ENCODE measurements around the gene TRIP13. TPM values are rescaled to one million over a fixed set of nuclear protein-coding genes. Genes with fewer than 3 reads are reported as not detected.
"Not testable (repeated sequence)": the region's sequence is repeated elsewhere in the genome, so short reads cannot be mapped to it uniquely, and the experiment has no call there.

Gene TRIP13
- total and polyA plus RNA-seq, 4 donors = 2.7 to 6.2 (median 3.2) TPM

GRCh38 chr5:914612-915011 lies 21.9 kb downstream of the TRIP13 start:
- H3K4me3 ChIP-seq = no peak overlapping the region
- no peaks in the 10 kb centered on the region for H3K27me3 ChIP-seq (ENCODE audit: control insufficient read depth in 3 of 3, insufficient read depth in 3 of 3, low read length in 2 of 3)
- H3K27ac ChIP-seq (ENCODE audit: low read depth in 1 of 2, low read length in 1 of 2) = no peak overlapping the region
- DNase-seq (no peak), ATAC-seq (ENCODE audit: insufficient read depth, low FRiP score) (no peak)
- H3K9ac ChIP-seq (ENCODE audit: insufficient read depth in 1 of 2, low read length in 2 of 2) = no peak overlapping the region
- peaks cover 0 to 7% (median 3%) of the 10 kb centered on the region in 4 donors for H3K36me3 ChIP-seq (ENCODE audit: control insufficient read depth in 4 of 4, insufficient read depth in 4 of 4, low read length in 4 of 4)
- H3K4me1 ChIP-seq (ENCODE audit: control insufficient read depth in 5 of 5, insufficient read depth in 5 of 5, low read length in 5 of 5) = no peaks in the 10 kb centered on the region
- 88 to 90% methylated on average over 7 of the region's 7 CpGs for WGBS, 2 donors
- TF ChIP-seq, protein P1, sequence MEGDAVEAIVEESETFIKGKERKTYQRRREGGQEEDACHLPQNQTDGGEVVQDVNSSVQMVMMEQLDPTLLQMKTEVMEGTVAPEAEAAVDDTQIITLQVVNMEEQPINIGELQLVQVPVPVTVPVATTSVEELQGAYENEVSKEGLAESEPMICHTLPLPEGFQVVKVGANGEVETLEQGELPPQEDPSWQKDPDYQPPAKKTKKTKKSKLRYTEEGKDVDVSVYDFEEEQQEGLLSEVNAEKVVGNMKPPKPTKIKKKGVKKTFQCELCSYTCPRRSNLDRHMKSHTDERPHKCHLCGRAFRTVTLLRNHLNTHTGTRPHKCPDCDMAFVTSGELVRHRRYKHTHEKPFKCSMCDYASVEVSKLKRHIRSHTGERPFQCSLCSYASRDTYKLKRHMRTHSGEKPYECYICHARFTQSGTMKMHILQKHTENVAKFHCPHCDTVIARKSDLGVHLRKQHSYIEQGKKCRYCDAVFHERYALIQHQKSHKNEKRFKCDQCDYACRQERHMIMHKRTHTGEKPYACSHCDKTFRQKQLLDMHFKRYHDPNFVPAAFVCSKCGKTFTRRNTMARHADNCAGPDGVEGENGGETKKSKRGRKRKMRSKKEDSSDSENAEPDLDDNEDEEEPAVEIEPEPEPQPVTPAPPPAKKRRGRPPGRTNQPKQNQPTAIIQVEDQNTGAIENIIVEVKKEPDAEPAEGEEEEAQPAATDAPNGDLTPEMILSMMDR (IDR thresholded peaks at IDR 0.05; ENCODE audit: control extremely low read depth, extremely low read depth) = no peak
- H3K9me3 ChIP-seq (ENCODE audit: control insufficient read depth in 4 of 4, insufficient read depth in 3 of 4, low read length in 3 of 4) = no peaks in the 10 kb centered on the region

DNA sequence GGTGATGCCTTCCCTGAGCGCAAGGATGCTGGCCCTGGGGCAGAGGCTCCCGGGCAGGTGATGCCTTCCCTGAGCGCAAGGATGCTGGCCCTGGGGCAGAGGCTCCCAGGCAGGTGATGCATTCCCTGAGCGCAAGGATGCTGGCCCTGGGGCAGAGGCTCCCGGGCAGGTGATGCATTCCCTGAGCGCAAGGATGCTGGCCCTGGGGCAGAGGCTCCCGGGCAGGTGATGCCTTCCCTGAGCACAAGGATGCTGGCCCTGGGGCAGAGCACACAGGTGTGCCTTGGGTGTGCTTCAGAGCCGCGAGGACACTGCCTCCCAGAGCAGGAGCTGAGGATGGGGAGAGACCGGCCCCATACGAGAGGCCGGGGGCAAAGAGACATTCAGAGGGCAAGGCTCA lies 22.7 kb downstream of the TRIP13 start:
- WGBS, 2 donors = 95 to 97% methylated on average over 12 of the region's 12 CpGs
- ATAC-seq (ENCODE audit: insufficient read depth, low FRiP score); DNase-seq: not testable (repeated sequence)

DNA sequence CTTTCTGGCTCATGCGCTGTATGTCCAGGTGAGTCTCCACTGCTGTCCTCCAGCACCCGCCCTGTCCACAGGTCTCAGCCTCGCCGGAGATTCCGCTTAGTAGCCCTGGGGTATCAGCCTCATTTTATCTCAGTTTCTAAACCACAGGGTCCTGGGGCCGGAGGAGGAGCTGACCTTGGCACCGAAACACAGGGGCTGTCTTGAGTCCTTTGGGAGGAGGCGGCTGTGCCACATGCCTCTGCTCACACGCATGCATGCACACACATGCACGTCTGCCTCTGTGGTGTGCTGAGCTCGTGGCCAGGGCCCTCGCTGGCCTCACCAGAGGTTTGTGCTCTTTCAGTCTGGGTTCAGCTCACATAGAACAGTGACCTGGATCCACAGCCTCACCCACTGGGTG lies 23.3 kb downstream of the TRIP13 start:
- Histone ChIP-seq H3K27me3 (ENCODE audit: control insufficient read depth in 3 of 3, insufficient read depth in 3 of 3, low read length in 2 of 3) (no peaks in the 10 kb centered on the region), H3K27ac (ENCODE audit: low read depth in 1 of 2, low read length in 1 of 2) (no peak overlapping the region), H3K4me1 (ENCODE audit: control insufficient read depth in 5 of 5, insufficient read depth in 5 of 5, low read length in 5 of 5) (no peaks in the 10 kb centered on the region), H3K9ac (ENCODE audit: insufficient read depth in 1 of 2, low read length in 2 of 2) (no peak overlapping the region), H3K9me3 (ENCODE audit: control insufficient read depth in 4 of 4, insufficient read depth in 3 of 4, low read length in 3 of 4) (no peaks in the 10 kb centered on the region), H3K4me3 (no peak overlapping the region), H3K36me3 (ENCODE audit: control insufficient read depth in 4 of 4, insufficient read depth in 4 of 4, low read length in 4 of 4) (peaks cover 0 to 7% (median 3%) of the 10 kb centered on the region in 4 donors)
- 89 to 97% methylated on average over 12 of the region's 12 CpGs for WGBS, 2 donors
- ATAC-seq (ENCODE audit: insufficient read depth, low FRiP score) (no peak), DNase-seq (no peak)
- TF ChIP-seq, protein P1 (IDR thresholded peaks at IDR 0.05; ENCODE audit: control extremely low read depth, extremely low read depth) = no peak

More for the DNA sequence above, 22.7 kb downstream of the TRIP13 start:
- not testable (repeated sequence) for H3K27me3 ChIP-seq (ENCODE audit: control insufficient read depth in 3 of 3, insufficient read depth in 3 of 3, low read length in 2 of 3); H3K4me3 ChIP-seq; H3K9me3 ChIP-seq (ENCODE audit: control insufficient read depth in 4 of 4, insufficient read depth in 3 of 4, low read length in 3 of 4); H3K36me3 ChIP-seq (ENCODE audit: control insufficient read depth in 4 of 4, insufficient read depth in 4 of 4, low read length in 4 of 4); H3K27ac ChIP-seq (ENCODE audit: low read depth in 1 of 2, low read length in 1 of 2); H3K9ac ChIP-seq (ENCODE audit: insufficient read depth in 1 of 2, low read length in 2 of 2); H3K4me1 ChIP-seq (ENCODE audit: control insufficient read depth in 5 of 5, insufficient read depth in 5 of 5, low read length in 5 of 5)

GRCh38 chr5:916441-917293 lies 24.0 kb downstream of the TRIP13 start:
- Histone ChIP-seq H3K4me1 (ENCODE audit: control insufficient read depth in 5 of 5, insufficient read depth in 5 of 5, low read length in 5 of 5) (no peaks in the 10 kb centered on the region), H3K4me3 (no peak overlapping the region), H3K27me3 (ENCODE audit: control insufficient read depth in 3 of 3, insufficient read depth in 3 of 3, low read length in 2 of 3) (no peaks in the 10 kb centered on the region), H3K27ac (ENCODE audit: low read depth in 1 of 2, low read length in 1 of 2) (no peak overlapping the region), H3K9me3 (ENCODE audit: control insufficient read depth in 4 of 4, insufficient read depth in 3 of 4, low read length in 3 of 4) (no peaks in the 10 kb centered on the region), H3K9ac (ENCODE audit: insufficient read depth in 1 of 2, low read length in 2 of 2) (no peak overlapping the region), H3K36me3 (ENCODE audit: control insufficient read depth in 4 of 4, insufficient read depth in 4 of 4, low read length in 4 of 4) (peaks cover 0 to 7% (median 3%) of the 10 kb centered on the region in 4 donors)
- DNase-seq = no peak
- TF ChIP-seq, protein P1 (IDR thresholded peaks at IDR 0.05; ENCODE audit: control extremely low read depth, extremely low read depth) = no peak
- WGBS, 2 donors = 84 to 91% methylated on average over 14 of the region's 14 CpGs
- ATAC-seq (ENCODE audit: insufficient read depth, low FRiP score) = no peak

GRCh38 chr5:918717-919116 lies 26.0 kb downstream of the TRIP13 start:
- not testable (repeated sequence) for DNase-seq; H3K27ac ChIP-seq (ENCODE audit: low read depth in 1 of 2, low read length in 1 of 2); H3K9me3 ChIP-seq (ENCODE audit: control insufficient read depth in 4 of 4, insufficient read depth in 3 of 4, low read length in 3 of 4); H3K36me3 ChIP-seq (ENCODE audit: control insufficient read depth in 4 of 4, insufficient read depth in 4 of 4, low read length in 4 of 4); ATAC-seq (ENCODE audit: insufficient read depth, low FRiP score); H3K4me3 ChIP-seq; H3K4me1 ChIP-seq (ENCODE audit: control insufficient read depth in 5 of 5, insufficient read depth in 5 of 5, low read length in 5 of 5); H3K9ac ChIP-seq (ENCODE audit: insufficient read depth in 1 of 2, low read length in 2 of 2); H3K27me3 ChIP-seq (ENCODE audit: control insufficient read depth in 3 of 3, insufficient read depth in 3 of 3, low read length in 2 of 3)
- 98 to 99% methylated on average over 5 of the region's 5 CpGs for WGBS, 2 donors
